Loucy (cell line): Measurements from ENCODE around the gene SYT1.

Experiments
- H2AFZ ChIP-seq: fragments of 200-600 bp; sonication (generic); 2 replicates; pipeline ENCODE4 v1.6.0; 2016; ENCODE audit warnings: antibody characterized with exemption, mild to moderate bottlenecking, low read length, moderate library complexity
- H3F3A ChIP-seq: fragments of 200-600 bp; 2 replicates; pipeline ENCODE4 v1.6.0; 2016; ENCODE audit warnings: antibody characterized with exemption, low read depth, mild to moderate bottlenecking
- H3K27me3 ChIP-seq: fragments of 200-600 bp; sonication (generic); 2 replicates; pipeline ENCODE4 v1.6.1; 2014; ENCODE audit warnings: low read length, mild to moderate bottlenecking; ENCODE audit not compliant: insufficient read depth, poor library complexity, severe bottlenecking
- H3K36me3 ChIP-seq: fragments of 200-600 bp; sonication (generic); 2 replicates; pipeline ENCODE4 v1.6.1; 2016; ENCODE audit warnings: low read length; ENCODE audit not compliant: insufficient read depth
- H3K4me1 ChIP-seq: fragments of 200-600 bp; sonication (generic); 2 replicates; pipeline ENCODE4 v1.5.1; 2014; ENCODE audit warnings: low read length, mild to moderate bottlenecking; ENCODE audit not compliant: insufficient read depth, poor library complexity, severe bottlenecking
- H3K4me2 ChIP-seq: fragments of 200-600 bp; sonication (generic); 2 replicates; pipeline ENCODE4 v1.6.0; 2014; ENCODE audit warnings: antibody characterized with exemption, low read length, low read depth, mild to moderate bottlenecking; ENCODE audit not compliant: poor library complexity, severe bottlenecking
- H3K4me3 ChIP-seq: fragments of 200-600 bp; sonication (generic); 2 replicates; pipeline ENCODE4 v1.5.1; 2014; ENCODE audit warnings: low read length, mild to moderate bottlenecking, mixed read lengths; ENCODE audit not compliant: poor library complexity, severe bottlenecking
- H3K79me2 ChIP-seq: fragments of 200-600 bp; sonication (generic); 2 replicates; pipeline ENCODE4 v1.6.1; 2014; ENCODE audit warnings: low read length; ENCODE audit not compliant: insufficient read depth
- H3K9ac ChIP-seq: fragments of 200-600 bp; sonication (generic); 2 replicates; pipeline ENCODE4 v1.6.0; 2014; ENCODE audit warnings: mild to moderate bottlenecking, low read depth, low read length, moderate library complexity; ENCODE audit not compliant: poor library complexity, severe bottlenecking
- H3K9me2 ChIP-seq: fragments of 200-600 bp; sonication (generic); replicated peaks from 2 replicates; pipeline ENCODE4 v1.6.1; 2016; ENCODE audit warnings: low read depth, low read length, mixed read lengths
- H3K9me3 ChIP-seq: fragments of 200-600 bp; sonication (generic); 2 replicates; pipeline ENCODE4 v1.6.1; 2014; ENCODE audit warnings: mild to moderate bottlenecking, antibody characterized with exemption, low read length, low read depth; ENCODE audit not compliant: insufficient read depth
- H4K20me1 ChIP-seq: fragments of 200-600 bp; sonication (generic); 2 replicates; pipeline ENCODE4 v1.6.0; 2014; ENCODE audit warnings: antibody characterized with exemption, low read length, mild to moderate bottlenecking; ENCODE audit not compliant: insufficient read depth, poor library complexity, severe bottlenecking
- CTCF ChIP-seq: fragments of 200-600 bp; sonication (generic); conservative IDR thresholded peaks from 2 replicates; pipeline ENCODE4 v1.5.1; 2014; ENCODE audit warnings: mild to moderate bottlenecking, antibody characterized with exemption, low read length
- EZH2phosphoT487 ChIP-seq: fragments of 200-600 bp; IDR thresholded peaks from 2 replicates; pipeline ENCODE4 v1.6.1; 2018; ENCODE audit warnings: antibody characterized with exemption, mild to moderate bottlenecking, moderate library complexity, borderline replicate concordance

SYT1 gene

GRCh38 chr12:79452906-79453305 is 588.3 kb downstream of the SYT1 start:
- Histone ChIP-seq H3K4me2 (no peak overlapping the region), H3K9ac (no peak overlapping the region)

GRCh38 chr12:79453820-79454219 is 589.2 kb downstream of the SYT1 start:
- TF ChIP-seq CTCF (no peak), EZH2phosphoT487 (no peak)

More at GRCh38 chr12:79452906-79453305, 588.3 kb downstream of the SYT1 start:
- no peaks in the 10 kb centered on the region for H3K9me2 ChIP-seq
- no peaks in the 10 kb centered on the region for H3K36me3 ChIP-seq
- H3K27me3 ChIP-seq: no peaks in the 10 kb centered on the region
- H3K4me1 ChIP-seq: no peaks in the 10 kb centered on the region
- no peak for TF ChIP-seq CTCF
- no peak for TF ChIP-seq EZH2phosphoT487
- no peaks in the 10 kb centered on the region for H3K79me2 ChIP-seq
- no peak overlapping the region for H3K4me3 ChIP-seq
- no peaks in the 10 kb centered on the region for H4K20me1 ChIP-seq
- no peaks in the 10 kb centered on the region for H3K9me3 ChIP-seq
- no peaks in the 10 kb centered on the region for H3F3A ChIP-seq
- H2AFZ ChIP-seq: no peak overlapping the region

GRCh38 chr12:79454338-79454843 is 589.8 kb downstream of the SYT1 start:
- H4K20me1 ChIP-seq: no peaks in the 10 kb centered on the region
- no peak overlapping the region for H3K4me2 ChIP-seq

More at GRCh38 chr12:79453820-79454219, 589.2 kb downstream of the SYT1 start:
- Histone ChIP-seq H3K4me1 (no peaks in the 10 kb centered on the region), H3K79me2 (no peaks in the 10 kb centered on the region), H3K4me2 (no peak overlapping the region), H3K9ac (no peak overlapping the region), H4K20me1 (no peaks in the 10 kb centered on the region), H3K9me2 (no peaks in the 10 kb centered on the region), H3K4me3 (no peak overlapping the region), H3F3A (no peaks in the 10 kb centered on the region), H3K27me3 (no peaks in the 10 kb centered on the region), H3K9me3 (no peaks in the 10 kb centered on the region), H3K36me3 (no peaks in the 10 kb centered on the region), H2AFZ (no peak overlapping the region)

More at GRCh38 chr12:79454338-79454843, 589.8 kb downstream of the SYT1 start:
- Histone ChIP-seq H3K9me3 (no peaks in the 10 kb centered on the region), H3F3A (no peaks in the 10 kb centered on the region), H3K79me2 (no peaks in the 10 kb centered on the region), H3K9me2 (no peaks in the 10 kb centered on the region), H3K36me3 (no peaks in the 10 kb centered on the region), H3K4me3 (no peak overlapping the region), H3K9ac (no peak overlapping the region), H2AFZ (no peak overlapping the region), H3K27me3 (no peaks in the 10 kb centered on the region), H3K4me1 (no peaks in the 10 kb centered on the region)
- TF ChIP-seq CTCF (no peak), EZH2phosphoT487 (no peak)
